ENCODE data around the gene NEDD4L. TPM values are rescaled to one million over a fixed set of nuclear protein-coding genes. Genes with fewer than 3 reads are reported as not detected.

NEDD4L gene
- total RNA-seq, 1 donor from 2014 or later, result 41.1 TPM

DNA sequence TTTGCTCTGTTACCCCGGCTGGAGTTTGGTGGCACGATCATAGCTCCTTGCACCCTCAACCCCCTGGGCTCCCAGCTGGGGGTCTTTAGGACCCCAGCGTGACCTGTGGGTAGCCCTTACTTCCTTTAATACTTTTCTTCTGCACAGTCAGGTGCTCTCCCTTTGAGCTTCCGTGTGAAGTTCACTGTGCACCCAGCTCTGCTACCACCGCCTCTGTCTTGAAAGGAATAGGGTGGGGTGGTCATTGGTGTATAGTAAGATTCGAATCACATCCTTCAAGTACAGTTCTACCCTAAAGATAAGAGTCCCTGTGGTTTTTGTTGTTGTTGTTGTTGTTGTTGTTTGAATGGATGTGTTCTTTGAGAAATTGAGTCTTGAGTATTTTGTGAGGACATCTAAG lies 267.4 kb downstream of the NEDD4L start:
- Mint-ChIP-seq H3K4me1 (ENCODE audit: unreplicated experiment) (peaks cover 29% of the 10 kb centered on the region), H3K27ac (ENCODE audit: unreplicated experiment) (no peak overlapping the region), H3K27me3 (ENCODE audit: unreplicated experiment) (no peaks in the 10 kb centered on the region), H3K36me3 (ENCODE audit: unreplicated experiment) (peaks cover 2% of the 10 kb centered on the region), H3K9me3 (ENCODE audit: unreplicated experiment) (no peaks in the 10 kb centered on the region), H3K4me3 (ENCODE audit: unreplicated experiment) (no peak overlapping the region)
- TF ChIP-seq, protein P1, sequence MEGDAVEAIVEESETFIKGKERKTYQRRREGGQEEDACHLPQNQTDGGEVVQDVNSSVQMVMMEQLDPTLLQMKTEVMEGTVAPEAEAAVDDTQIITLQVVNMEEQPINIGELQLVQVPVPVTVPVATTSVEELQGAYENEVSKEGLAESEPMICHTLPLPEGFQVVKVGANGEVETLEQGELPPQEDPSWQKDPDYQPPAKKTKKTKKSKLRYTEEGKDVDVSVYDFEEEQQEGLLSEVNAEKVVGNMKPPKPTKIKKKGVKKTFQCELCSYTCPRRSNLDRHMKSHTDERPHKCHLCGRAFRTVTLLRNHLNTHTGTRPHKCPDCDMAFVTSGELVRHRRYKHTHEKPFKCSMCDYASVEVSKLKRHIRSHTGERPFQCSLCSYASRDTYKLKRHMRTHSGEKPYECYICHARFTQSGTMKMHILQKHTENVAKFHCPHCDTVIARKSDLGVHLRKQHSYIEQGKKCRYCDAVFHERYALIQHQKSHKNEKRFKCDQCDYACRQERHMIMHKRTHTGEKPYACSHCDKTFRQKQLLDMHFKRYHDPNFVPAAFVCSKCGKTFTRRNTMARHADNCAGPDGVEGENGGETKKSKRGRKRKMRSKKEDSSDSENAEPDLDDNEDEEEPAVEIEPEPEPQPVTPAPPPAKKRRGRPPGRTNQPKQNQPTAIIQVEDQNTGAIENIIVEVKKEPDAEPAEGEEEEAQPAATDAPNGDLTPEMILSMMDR (IDR thresholded peaks at IDR 0.05), result no peak
- DNase-seq (ENCODE audit: extremely low spot score, unreplicated experiment), result peak; percentile 56

DNA sequence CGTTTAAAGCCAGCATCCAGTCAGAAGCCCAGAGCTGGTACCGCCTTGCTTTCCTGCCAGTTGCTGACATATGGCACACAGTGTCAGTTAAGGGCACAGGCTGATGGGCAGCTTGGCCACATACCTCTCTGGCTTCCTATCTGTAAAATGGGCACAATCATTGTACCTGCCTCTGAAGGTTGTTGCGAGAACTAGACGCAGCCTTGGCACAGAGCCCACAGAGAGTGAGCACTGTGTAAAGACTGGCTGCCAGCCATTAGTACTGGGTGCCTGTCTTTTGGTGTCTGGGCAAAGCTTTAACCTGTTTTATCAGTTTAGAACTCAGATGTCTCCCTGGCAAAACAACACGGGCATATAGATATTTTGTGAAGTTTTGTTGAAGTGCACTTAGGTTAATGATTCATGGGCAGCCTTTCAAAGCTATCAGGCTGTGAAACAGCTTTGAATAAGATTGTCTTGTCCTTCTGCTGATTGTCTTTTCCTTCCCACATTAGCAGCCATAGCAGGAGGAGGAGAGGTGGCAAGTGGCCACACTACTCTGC lies 269.5 kb downstream of the NEDD4L start:
- H3K4me3 Mint-ChIP-seq (ENCODE audit: unreplicated experiment), result no peak overlapping the region
- H3K27me3 Mint-ChIP-seq (ENCODE audit: unreplicated experiment), result no peaks in the 10 kb centered on the region
- TF ChIP-seq, protein P1 (IDR thresholded peaks at IDR 0.05), result no peak
- no peak for DNase-seq (ENCODE audit: extremely low spot score, unreplicated experiment)
- peak overlapping the region; percentile 70 for H3K27ac Mint-ChIP-seq (ENCODE audit: unreplicated experiment)
- H3K9me3 Mint-ChIP-seq (ENCODE audit: unreplicated experiment), result no peaks in the 10 kb centered on the region
- H3K4me1 Mint-ChIP-seq (ENCODE audit: unreplicated experiment), result peaks cover 42% of the 10 kb centered on the region
- peaks cover 2% of the 10 kb centered on the region for H3K36me3 Mint-ChIP-seq (ENCODE audit: unreplicated experiment)

DNA sequence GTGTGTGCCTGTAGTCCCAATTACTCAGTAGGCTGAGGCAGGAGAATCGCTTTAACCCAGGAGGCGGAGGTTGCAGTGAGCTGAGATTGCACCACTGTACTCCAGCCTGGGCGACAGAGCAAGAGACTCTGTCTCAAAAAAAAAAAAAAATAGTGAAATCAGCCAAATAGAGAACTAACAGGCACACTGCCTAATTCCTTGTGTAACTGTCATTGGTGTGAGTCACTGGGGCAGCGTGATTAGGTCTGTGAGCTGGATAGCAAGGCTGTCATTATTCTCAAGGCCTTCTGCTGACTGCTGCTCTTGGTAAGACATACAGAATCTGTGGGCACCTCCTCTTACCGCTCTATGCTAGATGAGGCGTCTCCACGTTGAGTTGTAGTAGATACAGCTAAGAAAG lies 270.3 kb downstream of the NEDD4L start:
- H3K36me3 Mint-ChIP-seq (ENCODE audit: unreplicated experiment), result no peaks in the 10 kb centered on the region
- no peaks in the 10 kb centered on the region for H3K27me3 Mint-ChIP-seq (ENCODE audit: unreplicated experiment)
- no peak for DNase-seq (ENCODE audit: extremely low spot score, unreplicated experiment)
- no peaks in the 10 kb centered on the region for H3K9me3 Mint-ChIP-seq (ENCODE audit: unreplicated experiment)
- no peak overlapping the region for H3K4me3 Mint-ChIP-seq (ENCODE audit: unreplicated experiment)
- peak overlapping the region; percentile 70 for H3K27ac Mint-ChIP-seq (ENCODE audit: unreplicated experiment)
- TF ChIP-seq, protein P1 (IDR thresholded peaks at IDR 0.05), result no peak
- peaks cover 42% of the 10 kb centered on the region for H3K4me1 Mint-ChIP-seq (ENCODE audit: unreplicated experiment)

DNA sequence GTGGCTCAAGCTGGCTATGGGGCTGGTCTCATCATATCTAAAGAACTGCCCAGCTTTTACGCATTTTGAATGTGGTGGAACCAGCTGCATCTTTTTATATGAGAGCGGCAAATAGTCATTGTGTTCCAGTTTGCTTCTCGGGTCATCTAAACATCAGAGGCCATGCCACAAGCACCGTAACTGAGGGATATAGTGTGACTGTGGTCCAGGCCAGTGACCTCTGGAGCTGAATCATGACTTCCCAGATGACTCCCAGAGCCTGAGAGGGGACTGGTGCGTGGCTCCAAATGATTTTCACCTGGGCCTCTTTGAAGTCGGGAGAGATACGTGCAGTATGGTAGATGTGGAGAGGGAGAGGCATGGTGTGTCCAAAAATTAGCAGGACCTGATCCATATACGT lies 271.0 kb downstream of the NEDD4L start:
- Mint-ChIP-seq H3K4me3 (ENCODE audit: unreplicated experiment) (no peak overlapping the region), H3K4me1 (ENCODE audit: unreplicated experiment) (peaks cover 42% of the 10 kb centered on the region), H3K27ac (ENCODE audit: unreplicated experiment) (peak overlapping the region; percentile 78), H3K9me3 (ENCODE audit: unreplicated experiment) (no peaks in the 10 kb centered on the region), H3K36me3 (ENCODE audit: unreplicated experiment) (no peaks in the 10 kb centered on the region), H3K27me3 (ENCODE audit: unreplicated experiment) (no peaks in the 10 kb centered on the region)
- TF ChIP-seq, protein P1 (IDR thresholded peaks at IDR 0.05), result no peak
- DNase-seq (ENCODE audit: extremely low spot score, unreplicated experiment), result no peak

DNA sequence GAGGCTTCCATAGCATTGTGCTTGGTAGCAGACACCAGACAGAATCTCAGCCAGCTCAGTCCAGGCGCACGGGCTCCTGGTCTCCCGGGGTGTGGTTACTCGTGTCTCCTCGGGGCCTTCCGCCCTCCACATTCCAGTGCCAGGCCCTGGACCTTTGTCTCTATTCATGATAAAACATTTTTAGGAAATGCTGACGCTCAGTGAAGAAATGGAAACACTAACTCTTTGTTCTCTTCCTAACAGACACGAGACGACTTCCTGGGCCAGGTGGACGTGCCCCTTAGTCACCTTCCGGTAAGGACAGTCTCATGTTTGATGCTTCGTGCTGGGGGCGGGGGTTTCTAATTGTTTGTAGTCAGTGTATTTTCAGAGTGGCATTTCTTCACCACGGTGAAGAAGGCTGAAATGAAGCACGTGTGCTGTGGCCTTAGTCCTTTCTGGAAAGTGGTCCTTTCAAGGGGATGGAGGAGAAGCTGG lies 271.8 kb downstream of the NEDD4L start:
- TF ChIP-seq, protein P1 (IDR thresholded peaks at IDR 0.05), result no peak
- no peak overlapping the region for H3K4me3 Mint-ChIP-seq (ENCODE audit: unreplicated experiment)
- H3K4me1 Mint-ChIP-seq (ENCODE audit: unreplicated experiment), result peaks cover 42% of the 10 kb centered on the region
- H3K9me3 Mint-ChIP-seq (ENCODE audit: unreplicated experiment), result no peaks in the 10 kb centered on the region
- no peaks in the 10 kb centered on the region for H3K36me3 Mint-ChIP-seq (ENCODE audit: unreplicated experiment)
- H3K27ac Mint-ChIP-seq (ENCODE audit: unreplicated experiment), result peak overlapping the region; percentile 78
- no peak for DNase-seq (ENCODE audit: extremely low spot score, unreplicated experiment)
- no peaks in the 10 kb centered on the region for H3K27me3 Mint-ChIP-seq (ENCODE audit: unreplicated experiment)
